Measurements from ENCODE around the gene KLHL6.
A peak's percentile ranks its signal among the peaks of the same experiment; 100 is the strongest.

The KLHL6 gene

GRCh38 chr3:183555541-183556081, at the start of gene KLHL6:
KLHL6 (minus strand) TSS chr3:183555706; CDS start chr3:183555653, 53 bp downstream.
- Mint-ChIP-seq H3K27ac (peak within 1 kb of the TSS in 2 of 3 experiments; percentile 22 to 25), H3K36me3 (ENCODE audit: low read depth) (no peaks in the 10 kb centered on the region), H3K4me3 (peak within 1 kb of the TSS in 1 of 3 experiments; percentile 48), H3K27me3 (ENCODE audit: low read depth) (no peaks in the 10 kb centered on the region), H3K9me3 (no peaks in the 10 kb centered on the region), H3K4me1 (no peaks in the 10 kb centered on the region)
- no peak for TF ChIP-seq CTCF (IDR thresholded peaks at IDR 0.05; ENCODE audit: unreplicated experiment in 3 of 3)

- Mint-ChIP-seq H3K27me3 (ENCODE audit: low read depth) (no peaks in the 10 kb centered on the region), H3K4me1 (no peaks in the 10 kb centered on the region), H3K4me3 (no peak overlapping the region), H3K36me3 (ENCODE audit: low read depth) (no peaks in the 10 kb centered on the region), H3K9me3 (peaks cover 27% of the 10 kb centered on the region), H3K27ac (no peak overlapping the region)
- TF ChIP-seq CTCF (IDR thresholded peaks at IDR 0.05; ENCODE audit: unreplicated experiment in 3 of 3): no peak
Measured at GRCh38 chr3:183597959-183598358, 42.5 kb upstream of the KLHL6 start.

DNA sequence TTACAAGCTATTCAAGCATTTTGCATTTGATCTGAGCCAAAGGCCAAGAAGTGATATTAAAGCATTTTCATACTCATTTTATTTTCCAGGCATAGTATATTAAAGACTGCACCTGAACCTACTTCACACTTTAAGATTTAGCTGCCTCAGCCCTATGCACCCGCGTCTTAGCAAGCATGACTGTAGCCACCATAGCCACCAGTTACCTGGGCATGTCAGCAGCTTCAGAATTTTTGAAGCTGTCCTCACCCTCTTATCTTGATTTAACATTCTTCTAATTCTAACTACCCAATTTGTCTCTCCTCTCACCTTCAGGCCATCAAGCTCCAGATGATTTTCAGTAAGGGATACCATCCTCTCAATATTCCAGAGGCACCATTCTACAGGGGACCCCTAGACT, 39.1 kb upstream of the KLHL6 start:
- H3K27me3 Mint-ChIP-seq (ENCODE audit: low read depth): no peaks in the 10 kb centered on the region
- TF ChIP-seq CTCF (IDR thresholded peaks at IDR 0.05; ENCODE audit: unreplicated experiment in 3 of 3): no peak
- no peak overlapping the region for H3K27ac Mint-ChIP-seq
- no peaks in the 10 kb centered on the region for H3K36me3 Mint-ChIP-seq (ENCODE audit: low read depth)
- no peak overlapping the region for H3K4me3 Mint-ChIP-seq
- peaks cover 27% of the 10 kb centered on the region for H3K9me3 Mint-ChIP-seq
- H3K4me1 Mint-ChIP-seq: no peaks in the 10 kb centered on the region

DNA sequence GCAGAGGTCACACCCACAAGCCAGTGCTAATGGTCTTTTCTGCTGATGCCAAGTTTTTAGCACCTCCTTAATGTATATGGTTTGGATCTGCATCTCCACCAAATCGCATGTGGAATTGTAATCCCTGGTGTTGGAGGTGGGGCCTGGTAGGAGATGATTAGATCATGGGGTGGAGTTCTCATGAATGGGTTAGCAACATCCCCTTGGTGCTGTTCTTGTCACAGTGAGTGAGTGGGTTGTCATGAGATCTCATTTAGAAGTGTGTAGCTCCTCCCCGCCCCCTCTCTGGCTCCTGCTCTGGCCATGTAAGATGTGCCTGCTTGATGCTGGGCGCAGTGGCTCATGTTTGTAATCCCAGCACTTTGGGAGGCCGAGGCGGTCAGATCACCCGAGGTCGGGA, 37.3 kb upstream of the KLHL6 start:
- no peaks in the 10 kb centered on the region for H3K4me1 Mint-ChIP-seq
- no peak for TF ChIP-seq CTCF (IDR thresholded peaks at IDR 0.05; ENCODE audit: unreplicated experiment in 3 of 3)
- H3K27me3 Mint-ChIP-seq (ENCODE audit: low read depth): no peaks in the 10 kb centered on the region
- no peaks in the 10 kb centered on the region for H3K36me3 Mint-ChIP-seq (ENCODE audit: low read depth)
- peaks cover 19% of the 10 kb centered on the region for H3K9me3 Mint-ChIP-seq
- H3K27ac Mint-ChIP-seq: no peak overlapping the region
- H3K4me3 Mint-ChIP-seq: no peak overlapping the region

DNA sequence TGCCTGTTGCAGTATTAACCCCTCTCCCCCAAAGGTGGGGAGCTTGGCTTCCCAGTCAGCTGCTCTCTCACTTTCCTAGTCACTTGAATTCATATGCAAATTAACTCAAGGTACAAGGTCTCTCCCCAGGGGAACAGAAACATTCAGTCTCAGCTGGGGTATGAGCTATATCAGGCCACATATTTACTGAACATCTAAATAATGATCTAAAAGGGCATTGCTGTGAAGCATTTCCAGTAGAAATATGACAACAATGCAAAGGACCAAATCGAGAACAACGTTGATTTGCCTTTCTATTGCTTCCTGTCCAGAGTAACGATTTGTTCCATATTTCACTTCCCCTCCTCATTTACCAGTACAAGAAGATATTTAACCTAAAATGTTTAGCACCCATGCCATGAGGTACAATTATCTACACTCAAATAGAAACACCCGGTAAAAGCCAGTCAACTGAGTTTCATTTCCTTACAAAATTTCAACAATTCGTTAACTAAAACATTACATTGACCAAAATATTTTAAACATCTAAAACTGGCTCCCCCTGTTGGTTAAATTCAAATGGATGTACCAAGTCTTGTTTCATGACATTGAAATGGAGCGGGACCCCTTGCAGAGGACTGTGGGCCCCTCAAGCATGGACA, 36.5 kb upstream of the KLHL6 start:
- H3K36me3 Mint-ChIP-seq (ENCODE audit: low read depth): no peaks in the 10 kb centered on the region
- no peak overlapping the region for H3K4me3 Mint-ChIP-seq
- TF ChIP-seq CTCF (IDR thresholded peaks at IDR 0.05; ENCODE audit: unreplicated experiment in 3 of 3): no peak
- H3K9me3 Mint-ChIP-seq: peaks cover 16% of the 10 kb centered on the region
- no peak overlapping the region for H3K27ac Mint-ChIP-seq
- H3K4me1 Mint-ChIP-seq: no peaks in the 10 kb centered on the region
- H3K27me3 Mint-ChIP-seq (ENCODE audit: low read depth): no peaks in the 10 kb centered on the region

GRCh38 chr3:183590442-183590841, 34.9 kb upstream of the KLHL6 start:
- Mint-ChIP-seq H3K4me3 (no peak overlapping the region), H3K27ac (no peak overlapping the region)
- TF ChIP-seq CTCF (IDR thresholded peaks at IDR 0.05; ENCODE audit: unreplicated experiment in 3 of 3): no peak

More at GRCh38 chr3:183590442-183590841, 34.9 kb upstream of the KLHL6 start:
- Mint-ChIP-seq H3K9me3 (peaks cover 4% of the 10 kb centered on the region), H3K4me1 (peaks cover 6% of the 10 kb centered on the region), H3K36me3 (ENCODE audit: low read depth) (no peaks in the 10 kb centered on the region), H3K27me3 (ENCODE audit: low read depth) (no peaks in the 10 kb centered on the region)
